NCI-H2029 (cell line): ENCODE results near the gene CFAP46.

Experiments
- DNase-seq: peaks from one replicate; lab custom pipeline; 2025; lab: John Stamatoyannopoulos, UW

CFAP46 gene

DNA sequence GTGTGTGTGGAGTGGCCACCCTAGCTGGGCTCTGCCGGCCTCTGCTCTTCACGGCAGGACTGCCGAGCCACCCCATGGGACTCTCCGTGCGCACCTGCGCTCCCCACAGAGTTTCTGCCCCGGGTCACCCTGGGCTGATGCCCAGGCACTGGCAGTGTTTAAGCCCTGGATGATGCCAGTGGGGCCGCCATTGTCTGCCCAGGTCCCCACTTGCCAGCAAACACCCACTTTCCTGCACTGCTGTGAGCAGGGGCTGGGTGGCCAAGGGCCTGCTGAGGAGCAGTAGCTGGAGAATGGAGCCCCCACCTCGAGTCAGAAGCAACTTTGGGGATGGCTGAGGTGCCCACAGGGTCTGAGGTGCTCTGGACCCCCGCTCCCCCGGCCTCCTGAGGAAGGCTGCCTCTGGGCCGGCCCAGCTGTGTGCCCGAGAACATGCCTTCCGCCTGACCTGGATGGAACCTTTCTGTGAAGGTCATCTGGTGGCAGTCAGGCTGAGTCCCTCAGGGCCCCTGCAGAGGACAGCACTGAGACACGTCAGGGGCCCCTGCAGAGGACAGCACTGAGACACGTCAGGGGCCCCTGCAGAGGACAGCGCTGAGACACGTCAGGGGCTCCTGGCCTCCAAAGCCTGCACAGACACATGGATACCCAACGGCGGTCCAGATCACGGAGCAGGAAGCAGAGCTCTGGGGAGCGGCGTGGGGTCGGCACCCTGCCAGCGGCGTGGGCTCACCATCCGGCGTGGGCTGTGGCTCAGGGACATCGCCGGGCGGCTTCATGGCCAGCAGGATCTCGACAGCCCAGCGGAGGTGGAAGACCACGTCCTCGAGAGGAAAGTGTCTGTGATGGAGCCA, 62.0 kb downstream of the CFAP46 start:
- DNase-seq = no peak

DNA sequence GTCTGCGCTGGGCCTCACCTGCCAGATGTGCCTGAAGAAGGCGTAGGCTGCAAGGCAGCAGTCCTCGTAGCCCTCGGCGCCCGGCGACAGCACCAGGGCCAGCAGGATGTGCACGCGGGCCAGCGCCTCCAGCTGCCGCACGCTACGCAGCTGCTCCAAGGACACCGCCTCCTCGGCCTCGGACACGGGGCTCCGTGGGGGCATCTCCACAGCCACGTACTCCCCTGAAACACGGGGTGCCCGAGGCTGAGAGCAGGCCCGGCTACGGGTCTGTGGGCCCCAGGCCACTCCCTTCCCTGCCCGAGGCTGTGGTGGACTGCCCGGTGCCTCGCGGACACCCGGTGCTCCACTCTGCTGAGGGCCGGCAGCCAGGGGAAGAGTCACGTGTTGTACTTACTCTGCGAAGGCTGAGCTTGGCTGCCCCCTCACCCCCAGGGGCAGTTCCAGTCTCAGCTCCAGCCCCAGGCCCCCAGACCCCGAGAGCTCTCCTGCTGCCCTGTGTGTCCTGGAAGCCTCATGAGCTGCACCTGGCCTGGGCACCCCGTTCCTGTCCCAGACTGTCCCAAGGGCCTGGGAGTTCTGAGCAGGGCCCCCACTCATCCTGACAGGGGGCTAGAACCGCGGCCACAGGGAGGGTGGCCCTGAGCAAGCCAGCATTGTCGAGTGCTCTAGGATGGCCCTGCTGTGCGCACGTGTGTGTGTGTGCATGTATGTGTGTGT, 62.8 kb downstream of the CFAP46 start:
- no peak for DNase-seq

DNA sequence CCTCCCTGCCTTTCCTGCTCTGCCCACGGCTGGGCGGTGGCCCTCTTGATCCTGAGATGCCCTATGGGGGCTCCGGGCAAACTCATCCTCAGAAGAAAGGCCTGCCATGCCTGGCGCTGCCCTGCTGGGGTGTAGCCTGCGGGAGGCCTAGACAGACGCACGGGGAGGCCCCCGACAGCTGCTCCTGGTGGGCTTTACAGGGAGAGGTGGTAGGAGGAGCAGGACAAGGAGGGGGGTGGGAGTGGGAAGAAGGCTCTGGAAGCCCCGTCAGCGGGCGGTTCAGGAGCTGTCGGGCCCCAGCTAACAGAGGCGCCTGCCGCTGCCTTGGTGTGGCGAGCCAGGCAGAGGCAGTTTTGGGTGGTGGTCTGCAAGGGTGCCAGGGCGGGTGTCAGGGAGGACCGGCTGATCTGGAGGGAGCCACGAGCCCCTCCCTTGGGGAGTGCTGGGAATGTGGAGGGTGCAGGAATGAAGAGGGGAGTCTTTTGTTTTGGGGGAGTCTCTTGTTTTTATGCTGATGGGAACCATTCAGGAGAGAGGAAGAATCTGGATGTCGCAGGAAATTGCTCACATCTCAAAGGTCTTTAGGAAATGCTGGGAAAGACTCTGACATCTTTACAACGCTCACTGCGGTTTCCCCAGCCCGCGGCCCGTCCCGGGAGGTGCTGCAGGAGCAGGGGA, 63.5 kb downstream of the CFAP46 start:
- no peak for DNase-seq

DNA sequence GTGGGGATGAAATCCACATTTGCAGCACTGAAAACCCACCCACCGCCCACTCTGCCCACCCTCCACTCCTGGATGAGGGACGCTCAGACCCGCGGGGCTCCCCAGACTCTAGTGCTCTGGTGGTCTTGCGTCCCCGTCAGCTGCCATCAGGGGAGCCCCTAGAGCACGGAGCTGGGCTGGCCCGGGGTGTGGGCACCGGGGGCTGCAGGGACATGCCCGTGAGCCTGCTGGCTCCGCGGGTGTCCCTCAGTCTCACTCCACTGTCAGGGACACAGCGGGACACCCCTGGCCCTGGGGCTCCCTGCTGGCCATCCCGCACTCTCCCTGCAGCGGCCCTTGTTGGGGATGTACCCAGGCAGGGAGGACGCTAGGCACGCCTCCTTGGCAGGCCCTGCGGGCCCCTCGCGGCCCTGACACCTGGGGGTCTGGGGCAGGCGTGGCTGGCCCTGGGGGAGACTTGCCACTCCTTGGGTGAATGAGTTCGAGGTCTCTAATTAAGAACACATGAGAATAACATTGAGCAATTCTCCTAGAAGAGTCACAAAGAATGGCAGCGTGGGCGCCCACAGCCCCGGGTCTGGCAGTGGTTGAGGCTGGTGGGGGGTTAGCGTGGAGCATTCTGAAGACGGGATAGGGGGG, 64.2 kb downstream of the CFAP46 start:
- no peak for DNase-seq

DNA sequence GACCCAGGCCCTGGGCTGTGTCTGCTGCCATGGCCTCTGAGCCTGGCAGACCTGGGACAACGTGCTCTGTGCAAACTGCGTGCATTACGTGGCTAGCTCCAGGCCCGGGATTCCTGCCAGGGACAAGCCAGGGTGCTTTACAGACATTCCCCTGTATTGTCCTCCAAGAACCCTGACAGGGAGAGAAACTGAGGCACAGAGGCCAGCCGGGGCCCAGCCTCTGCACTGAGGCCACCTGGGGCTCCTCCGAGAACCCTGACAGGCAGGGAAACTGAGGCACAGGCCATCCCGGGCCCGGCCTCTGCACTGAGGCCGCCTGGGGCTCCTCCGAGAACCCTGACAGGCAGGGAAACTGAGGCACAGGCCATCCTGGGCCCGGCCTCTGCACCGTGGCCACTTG, 64.9 kb downstream of the CFAP46 start:
- no peak for DNase-seq

DNA sequence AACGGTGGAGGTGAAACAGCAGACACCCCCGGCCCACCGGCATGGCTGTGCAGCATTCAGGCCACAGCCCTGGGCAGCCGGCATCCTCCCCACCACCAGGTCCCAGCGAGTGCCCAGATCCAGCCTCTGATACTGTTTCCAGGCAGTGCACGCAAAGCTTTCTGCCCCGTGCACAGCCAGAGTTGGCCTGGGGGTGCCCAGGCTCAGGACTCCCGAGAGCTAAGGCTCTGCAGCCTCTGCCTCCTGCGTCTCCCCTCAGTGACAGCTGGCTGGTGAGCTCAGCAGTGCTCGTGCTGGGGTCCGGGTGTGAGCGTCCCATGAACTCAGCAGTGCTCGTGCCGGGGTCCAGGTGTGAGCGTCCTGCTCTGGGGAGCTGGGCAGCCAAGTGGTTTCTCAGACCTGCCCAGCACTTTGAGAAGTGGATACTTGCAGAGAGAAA, 65.4 kb downstream of the CFAP46 start:
- DNase-seq = no peak

DNA sequence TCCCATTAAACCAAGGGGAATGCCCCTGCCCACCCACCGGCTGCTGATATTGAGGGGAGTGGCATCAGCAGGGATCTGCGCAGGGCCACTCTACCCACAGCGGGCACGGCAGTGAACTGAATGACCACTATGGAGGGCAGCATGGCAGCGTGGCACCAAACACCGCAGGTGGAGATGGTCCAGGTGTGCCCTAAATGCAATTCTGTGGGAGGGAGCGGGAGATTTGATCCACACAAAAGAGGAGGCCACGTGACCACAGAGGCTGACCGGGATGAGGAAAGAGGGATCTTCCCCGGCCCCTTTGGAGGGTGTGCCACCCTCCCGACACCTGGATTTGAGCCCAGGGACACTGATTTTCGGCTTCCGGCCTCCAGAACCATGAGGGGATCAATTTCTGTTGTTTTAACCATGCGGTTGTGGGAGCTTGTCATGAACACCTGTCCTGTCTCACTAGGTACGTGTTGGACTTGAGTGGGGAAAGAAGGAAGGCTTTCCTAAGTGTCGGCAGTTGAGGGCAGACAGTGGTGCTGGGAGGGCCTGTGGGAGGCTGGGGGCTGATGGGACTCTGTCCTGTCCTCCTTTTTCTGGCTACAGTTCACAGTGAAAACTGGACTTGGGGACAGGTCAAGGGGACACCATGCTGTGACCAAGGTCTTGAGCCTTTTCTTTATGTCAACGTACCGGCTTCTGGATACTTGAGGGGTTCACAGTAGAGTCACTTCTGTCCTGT, 66.1 kb downstream of the CFAP46 start:
- DNase-seq = no peak

DNA sequence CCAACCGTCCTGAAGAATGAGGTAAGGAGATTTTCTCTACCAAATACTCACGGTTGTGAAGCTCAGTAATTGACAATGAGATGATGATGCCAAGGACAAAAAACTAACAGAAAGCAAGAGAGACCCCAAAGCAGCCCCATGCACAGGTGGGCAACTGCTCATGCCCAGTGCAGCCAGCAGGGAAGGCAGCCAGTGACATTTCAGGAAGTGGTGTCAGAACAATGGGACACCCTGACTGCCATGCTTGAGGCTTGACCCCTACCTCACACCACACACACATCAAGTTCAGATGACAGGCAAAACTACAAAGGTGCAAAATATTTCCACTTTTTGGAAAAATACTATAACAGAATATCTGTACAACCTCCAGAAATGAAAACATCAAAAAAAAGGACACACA, 66.9 kb downstream of the CFAP46 start:
- no peak for DNase-seq

DNA sequence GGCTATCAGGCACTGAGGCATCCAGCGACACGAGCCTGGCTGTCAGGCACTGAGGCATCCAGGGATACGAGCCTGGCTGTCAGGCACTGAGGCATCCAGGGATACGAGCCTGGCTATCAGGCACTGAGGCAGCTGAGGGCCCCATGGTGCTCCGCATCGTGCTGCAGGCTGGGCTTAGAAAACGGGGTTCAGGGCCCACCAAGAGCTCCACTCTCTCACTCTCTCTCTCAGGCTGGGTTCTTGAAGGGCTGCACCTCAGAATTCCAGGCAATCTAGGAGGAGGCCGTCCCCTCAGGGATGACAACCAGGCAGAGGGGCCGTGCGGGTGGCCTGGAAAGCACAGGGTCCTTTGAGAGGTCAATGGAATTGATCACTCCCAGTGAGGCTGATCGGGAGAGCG, 69.0 kb downstream of the CFAP46 start:
- no peak for DNase-seq

DNA sequence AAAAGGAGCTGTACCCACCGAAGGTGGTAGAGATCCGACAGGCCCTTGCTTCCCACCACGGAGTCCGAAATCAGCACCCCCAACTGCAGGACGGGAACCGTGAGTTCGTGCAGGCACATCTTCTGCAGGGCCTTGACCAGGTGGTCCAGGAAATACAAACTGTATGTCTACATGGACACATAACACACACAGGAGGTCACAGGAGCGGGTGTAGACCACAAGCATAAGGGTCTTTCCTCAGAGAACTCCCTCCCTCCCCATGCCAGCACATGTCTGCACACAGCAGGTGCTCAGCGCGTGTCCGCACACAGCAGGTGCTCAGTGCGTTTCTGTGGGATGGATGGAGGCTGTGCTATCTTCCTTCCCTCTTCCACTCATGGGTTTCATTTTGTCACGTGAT, 69.7 kb downstream of the CFAP46 start:
- DNase-seq = no peak

DNA sequence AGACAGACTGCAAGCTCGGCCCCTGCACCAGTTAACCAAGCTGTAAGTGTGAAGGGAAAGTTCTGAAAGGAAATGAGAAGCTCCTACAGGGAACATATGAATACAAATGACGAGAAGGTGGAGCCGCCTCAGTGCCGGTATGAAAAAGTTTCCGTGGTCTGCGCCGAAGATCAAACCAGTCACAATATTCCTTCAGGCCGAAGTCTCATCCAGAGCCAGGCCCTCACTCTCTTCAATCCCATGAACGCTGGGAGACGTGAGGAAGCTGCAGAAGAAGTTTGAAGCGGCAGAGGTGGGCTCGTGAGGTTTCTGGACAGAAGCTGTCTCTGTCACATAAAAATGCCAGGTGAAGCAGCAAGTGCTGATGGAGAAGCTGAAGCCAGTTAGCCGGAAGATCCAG, 71.9 kb downstream of the CFAP46 start:
- no peak for DNase-seq

DNA sequence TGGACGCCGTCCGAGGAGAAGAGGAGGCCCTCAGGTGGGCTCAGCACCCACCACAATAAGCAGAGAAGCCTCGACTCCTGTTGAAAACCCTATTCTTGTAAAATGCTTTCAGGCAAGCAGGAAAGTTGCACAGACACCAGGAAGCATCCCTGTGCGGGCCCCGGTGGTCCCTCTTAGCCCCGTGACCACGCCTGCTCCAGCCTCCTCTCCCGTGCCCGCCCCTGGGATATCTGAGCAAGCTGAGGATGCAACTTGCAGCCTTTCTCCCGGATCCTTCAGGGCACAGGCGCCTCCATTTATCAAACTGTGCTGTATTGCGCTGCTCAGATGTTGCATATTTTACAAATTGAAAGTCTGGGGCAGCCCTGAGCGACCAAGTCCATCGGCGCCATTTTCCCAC, 72.7 kb downstream of the CFAP46 start:
- no peak for DNase-seq

DNA sequence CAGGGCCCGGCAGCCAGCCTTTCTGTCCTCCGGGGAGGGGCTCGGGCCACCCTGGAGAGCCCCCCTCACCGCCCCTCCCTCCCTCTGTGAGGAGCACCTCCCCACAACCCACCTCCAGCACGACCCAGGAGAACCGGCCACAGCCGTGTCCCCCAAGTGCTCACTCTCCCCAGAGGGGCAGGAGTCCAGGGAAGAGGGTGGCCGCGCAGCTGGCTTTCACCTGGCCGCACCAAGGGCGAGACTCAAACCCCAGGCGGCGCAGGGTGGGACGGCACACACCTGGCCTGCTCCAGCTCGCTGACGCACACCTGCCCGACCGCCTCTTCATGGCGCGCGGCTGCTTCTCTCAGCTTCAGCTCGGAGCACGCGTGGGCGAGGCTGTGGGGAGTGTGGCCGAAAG, 73.4 kb downstream of the CFAP46 start:
- DNase-seq = no peak

DNA sequence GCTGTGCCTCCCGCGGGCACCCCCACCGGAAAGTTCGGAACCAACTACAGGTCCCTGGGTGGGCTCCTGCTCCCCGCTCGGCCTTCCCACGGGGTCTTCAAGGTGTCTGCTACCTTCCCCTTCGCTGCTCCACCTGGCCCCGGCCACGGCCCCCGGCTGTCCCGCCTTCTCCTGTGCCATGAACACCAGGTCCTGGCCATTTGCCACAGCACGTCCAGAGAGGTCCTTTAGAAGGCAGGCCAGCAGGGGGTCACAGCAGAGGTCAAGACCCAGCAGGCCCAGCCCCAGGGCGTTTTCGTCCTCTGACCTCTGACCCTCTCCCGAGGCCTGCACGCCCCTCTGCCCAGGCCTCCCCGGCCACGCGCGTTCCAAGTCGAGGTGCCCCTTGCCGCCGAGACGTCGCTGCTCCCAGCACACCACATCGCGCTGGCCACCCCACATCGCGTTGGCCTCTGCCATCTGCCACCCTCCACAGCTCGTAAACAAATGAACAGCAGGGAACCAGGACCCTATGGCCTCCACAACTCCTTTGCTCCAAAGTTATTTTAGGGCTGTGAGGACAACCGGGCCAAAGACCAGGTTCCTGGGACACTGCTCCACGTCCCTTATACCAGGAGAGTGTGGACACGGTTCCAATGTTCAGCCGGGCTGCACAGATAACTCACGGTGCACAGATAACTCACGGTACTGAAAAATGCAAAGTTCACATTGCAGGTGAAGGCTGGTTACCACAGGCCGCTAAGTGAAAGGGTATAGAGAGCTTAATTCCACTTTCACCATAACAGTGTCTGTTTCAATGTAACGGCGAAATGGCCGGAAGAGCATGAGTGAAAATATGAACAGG, 74.3 kb downstream of the CFAP46 start:
- DNase-seq = no peak

DNA sequence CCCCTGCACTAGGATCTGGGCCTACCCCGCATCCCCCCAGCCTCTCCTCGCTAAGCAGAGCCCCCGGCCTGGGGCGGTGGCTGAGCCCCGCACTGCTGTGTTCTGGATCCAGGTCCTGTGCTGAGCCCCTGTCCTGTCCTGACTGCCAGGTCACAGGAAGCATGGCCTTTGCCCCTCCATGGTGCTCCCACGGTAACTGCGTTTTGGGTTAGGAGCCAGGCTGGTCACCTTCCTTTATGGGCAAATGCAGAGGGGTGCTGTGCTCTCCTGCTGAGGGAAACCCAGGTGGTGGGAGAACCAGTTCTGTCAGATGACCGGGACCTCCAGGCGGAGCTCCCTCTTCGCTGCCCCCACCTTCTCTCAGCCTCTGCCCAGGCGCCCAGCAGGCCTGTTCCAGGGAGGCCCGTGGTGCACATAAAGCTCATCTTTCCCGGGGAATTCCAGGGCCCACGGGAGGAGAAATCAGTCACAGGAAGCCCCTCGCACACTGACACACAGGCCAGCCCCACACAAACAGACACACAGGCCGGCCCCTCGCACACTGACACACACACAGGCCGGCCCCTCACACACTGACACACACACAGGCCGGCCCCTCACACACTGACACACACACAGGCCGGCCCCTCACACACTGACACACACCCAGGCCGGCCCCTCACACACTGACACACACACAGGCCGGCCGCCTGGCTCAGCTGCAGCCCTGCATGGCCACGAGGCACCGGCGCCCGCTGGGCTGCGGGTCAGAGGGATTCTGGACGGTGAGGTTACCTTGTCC, 75.6 kb downstream of the CFAP46 start:
- no peak for DNase-seq

DNA sequence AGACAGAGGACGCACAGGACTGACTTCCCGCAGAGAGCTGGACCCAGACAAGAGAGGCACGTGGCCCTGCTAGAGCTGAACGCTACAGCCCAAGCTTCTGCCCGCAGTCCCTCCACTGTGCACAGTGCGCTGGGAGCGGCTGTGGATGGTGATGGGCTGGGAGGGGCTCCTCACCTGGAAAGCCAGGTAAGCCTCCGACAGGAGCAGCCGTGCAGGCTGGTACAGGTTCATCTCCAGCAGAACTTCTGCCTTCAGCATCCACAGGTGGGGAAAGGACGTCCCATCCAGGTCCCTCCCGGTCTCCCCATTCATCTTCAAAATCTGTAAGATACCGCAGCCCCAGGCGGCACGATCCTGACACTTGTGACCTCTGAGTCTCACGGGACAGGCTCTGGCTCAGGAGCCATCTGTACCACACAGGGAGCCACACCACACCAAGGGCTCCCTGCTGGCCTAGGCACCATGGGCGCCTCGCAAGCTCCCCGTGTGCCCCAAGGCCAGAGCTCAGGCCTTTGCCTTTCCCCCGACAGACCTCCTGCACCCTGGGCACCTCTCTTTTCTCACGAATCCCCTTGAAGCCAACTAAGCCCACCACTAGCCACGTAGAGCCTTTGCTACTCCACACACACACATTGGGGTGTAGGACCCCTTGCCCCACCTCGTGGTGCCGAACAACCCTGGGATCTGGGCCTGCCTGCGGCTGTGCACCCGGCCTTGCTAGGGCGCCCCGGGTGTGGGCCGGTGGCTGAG, 76.3 kb downstream of the CFAP46 start:
- no peak for DNase-seq

DNA sequence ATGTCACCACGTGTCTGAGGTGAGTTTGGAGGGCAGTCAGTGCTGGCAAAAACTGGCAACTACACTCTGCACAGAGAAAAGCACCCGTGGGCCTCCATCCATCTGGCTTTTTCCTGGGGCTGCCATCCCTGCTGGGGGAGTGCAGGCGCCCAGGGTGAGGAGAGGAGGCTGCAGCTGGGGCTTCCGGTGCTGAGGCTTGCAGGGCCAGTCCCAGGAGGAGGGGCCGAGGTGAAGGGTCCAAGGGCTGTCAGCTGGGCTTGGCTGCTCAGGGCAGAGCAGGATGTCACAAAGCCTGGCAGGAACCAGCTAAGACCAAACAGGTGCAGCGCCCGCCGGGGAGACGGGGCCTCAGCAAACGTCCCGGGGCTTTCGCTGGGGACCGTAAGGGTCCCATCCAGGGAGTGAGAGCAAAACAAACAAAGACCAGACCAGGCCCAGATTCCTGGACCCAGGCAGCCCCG, 77.2 kb downstream of the CFAP46 start:
- DNase-seq = no peak

DNA sequence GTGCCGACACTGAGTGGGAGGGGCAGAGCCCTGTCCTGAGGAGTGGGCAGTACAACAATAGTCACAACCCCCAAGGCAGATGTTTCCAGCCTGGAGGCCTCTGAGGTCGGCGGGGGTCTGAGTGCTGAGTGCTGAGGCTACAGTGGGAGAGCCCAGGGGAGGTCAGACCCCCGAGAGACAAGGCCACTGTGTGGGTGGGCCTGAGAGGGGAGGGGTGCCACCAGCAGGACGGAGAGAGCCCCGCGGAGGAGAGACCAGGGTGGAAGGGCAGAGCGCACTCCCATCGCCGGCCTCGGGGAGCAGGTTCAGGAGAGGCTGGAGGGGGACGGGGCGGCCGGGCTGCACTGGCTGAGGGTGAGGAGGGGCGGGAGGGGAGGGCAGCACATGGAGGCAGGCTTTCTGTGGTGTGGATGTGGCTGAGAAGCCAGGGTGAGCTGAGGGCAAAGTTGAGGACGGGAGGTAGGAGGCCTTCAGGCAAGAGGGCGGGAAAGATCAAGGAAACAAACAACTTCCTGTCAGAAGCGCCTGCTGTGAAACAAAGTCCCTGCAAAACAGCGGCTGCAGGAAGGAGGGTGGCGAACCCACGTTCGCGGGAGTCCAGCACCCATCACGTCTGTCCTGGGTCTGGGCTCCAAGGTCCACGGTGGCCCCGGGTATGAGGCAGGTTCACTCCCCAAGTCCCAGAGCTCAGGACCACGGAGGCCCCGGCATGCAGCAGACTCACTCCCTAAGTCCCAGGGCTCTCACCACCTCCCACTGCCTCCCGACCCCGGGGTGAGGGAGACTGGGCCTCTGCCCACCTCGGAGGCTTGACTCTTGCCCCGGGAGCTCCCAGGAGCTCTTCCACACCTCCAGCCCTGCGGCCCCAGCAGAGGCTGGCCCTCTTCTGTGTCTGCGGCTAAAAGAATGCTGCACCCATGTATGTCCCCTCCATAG, 79.6 kb downstream of the CFAP46 start:
- no peak for DNase-seq
